A673 (cell line): ENCODE measurements around the gene HBA1. TPM values are rescaled to one million over a fixed set of nuclear protein-coding genes. Genes with fewer than 3 reads are reported as not detected.

ENCODE experiments used
- BruUV-seq: library from RNA; stranded (reverse); fragments of 400-500 nt; replicated peaks from 2 replicates; lab custom pipeline; 2021; lab: Mats Ljungman, UMichigan
- CTCF ChIA-PET: fragments of 300-600 bp; sonication (Branson Sonifier 250); formaldehyde crosslinking; loops from one replicate; lab custom pipeline; 2022; ENCODE audit warnings: antibody characterized with exemption; lab: Charles Lee
- POLR2A ChIA-PET: fragments of 300-600 bp; sonication (Branson Sonifier 250); formaldehyde crosslinking; loops from one replicate; lab custom pipeline; 2022; ENCODE audit warnings: antibody characterized with exemption; ENCODE audit not compliant: low non-redundant PET; lab: Charles Lee
- DNase-seq: peaks from one replicate; pipeline ENCODE4 v3.0.0-alpha.2; 2015; ENCODE audit warnings: low spot score
- H3K27ac ChIP-seq: fragments of 200-600 bp; sonication (generic); 2 replicates; pipeline ENCODE4 v1.5.1; 2016; ENCODE audit warnings: mixed run types, low read depth, mild to moderate bottlenecking, mixed read lengths, antibody characterized with exemption, low read length; ENCODE audit not compliant: poor library complexity, severe bottlenecking
- H3K27me3 ChIP-seq: fragments of 200-600 bp; sonication (generic); replicated peaks from 2 replicates; pipeline ENCODE4 v1.6.1; 2017; ENCODE audit warnings: mixed run types, low read depth, mild to moderate bottlenecking, mixed read lengths, antibody characterized with exemption, low read length; ENCODE audit not compliant: insufficient read depth, poor library complexity
- H3K36me3 ChIP-seq: fragments of 200-600 bp; sonication (generic); 2 replicates; pipeline ENCODE4 v1.6.1; 2016; ENCODE audit warnings: mixed run types, mild to moderate bottlenecking, mixed read lengths, antibody characterized with exemption, low read length; ENCODE audit not compliant: insufficient read depth, poor library complexity, severe bottlenecking
- H3K4me1 ChIP-seq: fragments of 200-600 bp; sonication (generic); 2 replicates; pipeline ENCODE4 v1.6.1; 2017; ENCODE audit warnings: mixed run types, mild to moderate bottlenecking, mixed read lengths, antibody characterized with exemption, low read length; ENCODE audit not compliant: insufficient read depth, poor library complexity, severe bottlenecking
- H3K4me3 ChIP-seq: fragments of 200-600 bp; sonication (generic); 2 replicates; pipeline ENCODE4 v1.5.1; 2016; ENCODE audit warnings: low read depth, mixed run types, mild to moderate bottlenecking, mixed read lengths, low read length; ENCODE audit not compliant: poor library complexity, severe bottlenecking
- H3K9me3 ChIP-seq: fragments of 200-600 bp; sonication (generic); 2 replicates; pipeline ENCODE4 v1.6.1; 2016; ENCODE audit warnings: mixed run types, low read depth, mild to moderate bottlenecking, mixed read lengths, antibody characterized with exemption, low read length; ENCODE audit not compliant: poor library complexity, severe bottlenecking
- CTCF ChIP-seq: fragments of 300-800, 200-600 bp; sonication (generic); conservative IDR thresholded peaks from 2 replicates; pipeline ENCODE4 v1.5.1; 2017; ENCODE audit warnings: low read depth, mild to moderate bottlenecking, antibody characterized with exemption, low read length, moderate library complexity, mixed read lengths
- EZH2 ChIP-seq: fragments of 200-600 bp; sonication (generic); IDR thresholded peaks from 2 replicates; pipeline ENCODE4 v1.6.1; 2017; ENCODE audit warnings: borderline replicate concordance, low read depth, mild to moderate bottlenecking, mixed read lengths, antibody characterized with exemption, low read length; ENCODE audit not compliant: poor library complexity, severe bottlenecking
- intact Hi-C: fragments of 100-400 bp; cut with micrococcal nuclease; formaldehyde crosslinking; loops from one replicate; pipeline ENCODE4 v1.10.0; 2022; ENCODE audit not compliant: unreplicated experiment
- total RNA-seq: library from RNA; stranded (reverse); gene quantifications from 2 replicates; pipeline ENCODE4 v1.2.3, GENCODE V29; 2021

Gene HBA1
- total RNA-seq, 1 experiment from 2014 or later = 5.9 TPM

- no peaks in the 10 kb centered on the region for H3K36me3 ChIP-seq
- no peak overlapping the region for H3K4me3 ChIP-seq
- CTCF ChIA-PET = no interaction called here
- TF ChIP-seq CTCF = no peak
- no peak for TF ChIP-seq EZH2
- POLR2A ChIA-PET = interaction anchor here (0.6 kb wide), 1 partner anchor 30 kb away, joined by 4 read pairs; no protein-coding TSS in a partner anchor
- intact Hi-C loops = no loop called here
- peaks cover 33% of the 10 kb centered on the region for H3K4me1 ChIP-seq
- H3K27me3 ChIP-seq = peaks cover 13% of the 10 kb centered on the region
- no peaks in the 10 kb centered on the region for H3K9me3 ChIP-seq
- no peak overlapping the region for H3K27ac ChIP-seq
- no TSS peak for BruUV-seq
- DNase-seq = no peak
Observed at GRCh38 chr16:177981-178667, 1.6 kb downstream of the HBA1 start.

GRCh38 chr16:178668-179015 lies 2.2 kb downstream of the HBA1 start:
- no peak for DNase-seq
- ChIA-PET POLR2A (no interaction called here), CTCF (no interaction called here)
- intact Hi-C loops = no loop called here
- no peaks in the 10 kb centered on the region for H3K9me3 ChIP-seq
- no TSS peak for BruUV-seq
- peaks cover 33% of the 10 kb centered on the region for H3K4me1 ChIP-seq
- no peak overlapping the region for H3K4me3 ChIP-seq
- no peak overlapping the region for H3K27ac ChIP-seq
- TF ChIP-seq CTCF (no peak), EZH2 (no peak)
- H3K27me3 ChIP-seq = peaks cover 13% of the 10 kb centered on the region
- H3K36me3 ChIP-seq = no peaks in the 10 kb centered on the region

- peaks cover 30% of the 10 kb centered on the region for H3K4me1 ChIP-seq
- no peak overlapping the region for H3K4me3 ChIP-seq
- intact Hi-C loops = loop anchor here (2.0 kb wide), 1 partner anchor 63 kb away; no protein-coding TSS in a partner anchor
- H3K27ac ChIP-seq = no peak overlapping the region
- no peaks in the 10 kb centered on the region for H3K36me3 ChIP-seq
- DNase-seq = no peak
- H3K9me3 ChIP-seq = no peaks in the 10 kb centered on the region
- no TSS peak for BruUV-seq
- ChIA-PET CTCF (interaction anchor here (1.3 kb wide), 1 partner anchor 72 kb away, joined by 10 read pairs; no protein-coding TSS in a partner anchor), POLR2A (no interaction called here)
- TF ChIP-seq CTCF = no peak
- TF ChIP-seq EZH2 = no peak
- peaks cover 13% of the 10 kb centered on the region for H3K27me3 ChIP-seq
Observed at GRCh38 chr16:179211-180092, 3.0 kb downstream of the HBA1 start.
